Nephron progenitor cell (in vitro differentiated cells): ENCODE data around the gene CXorf38.

Experiments used
- DNase-seq: peaks from one replicate; pipeline ENCODE4 v3.0.0; 2021
- H3K27ac Mint-ChIP-seq: 2 replicates; pipeline ENCODE4 v1.8.0; 2021; ENCODE audit warnings: mild to moderate bottlenecking, moderate library complexity, mixed read lengths
- H3K27me3 Mint-ChIP-seq: 2 replicates; pipeline ENCODE4 v1.8.0; 2021; ENCODE audit warnings: mild to moderate bottlenecking, low read depth, mixed read lengths; ENCODE audit not compliant: poor library complexity
- H3K36me3 Mint-ChIP-seq: 2 replicates; pipeline ENCODE4 v1.8.0; 2021; ENCODE audit warnings: low read depth, mixed read lengths
- H3K4me1 Mint-ChIP-seq: 2 replicates; pipeline ENCODE4 v1.8.0; 2021; ENCODE audit warnings: mixed read lengths
- H3K4me3 Mint-ChIP-seq: 2 replicates; pipeline ENCODE4 v1.8.0; 2021; ENCODE audit warnings: mild to moderate bottlenecking, moderate library complexity, mixed read lengths
- H3K9me3 Mint-ChIP-seq: 2 replicates; pipeline ENCODE4 v1.8.0; 2021; ENCODE audit warnings: mild to moderate bottlenecking, moderate library complexity, mixed read lengths
- TF ChIP-seq, protein P1 (sequence below): fragments of 200-600 bp; sonication (generic); IDR thresholded peaks from 2 replicates; pipeline ENCODE4 v1.5.0; 2021; ENCODE audit warnings: antibody characterized with exemption

Gene CXorf38

DNA sequence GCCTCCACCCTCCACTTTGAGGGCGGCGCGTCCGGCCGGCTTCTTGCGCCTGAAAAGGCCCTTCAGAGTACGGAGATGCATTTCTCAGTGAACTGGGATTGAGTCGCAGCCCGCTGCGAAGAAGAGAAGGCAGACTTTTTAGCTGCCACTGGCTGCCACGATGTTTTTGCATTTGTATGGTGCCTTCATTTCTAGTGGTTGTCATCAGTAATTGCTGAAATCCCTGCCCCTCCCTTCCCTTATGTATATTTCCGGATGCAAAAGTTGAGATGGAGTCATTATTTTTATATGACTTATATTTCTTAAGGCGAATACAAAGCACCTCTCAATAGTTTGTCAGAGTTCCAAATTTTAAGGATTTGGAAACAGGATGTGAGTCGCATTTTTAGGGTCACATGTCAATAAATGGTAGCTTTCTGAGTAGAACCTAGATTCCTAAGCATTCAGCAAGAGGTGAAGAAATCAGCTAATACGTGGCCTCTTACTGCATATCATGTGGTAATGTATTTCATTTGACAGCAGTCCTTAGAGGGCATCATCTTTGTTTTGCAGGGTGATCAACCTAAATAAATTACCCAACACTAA lies 65.9 kb downstream of the CXorf38 start:
- Mint-ChIP-seq H3K27me3 (peaks cover 10% of the 10 kb centered on the region), H3K9me3 (peaks cover 29% of the 10 kb centered on the region), H3K4me3 (peak overlapping the region; percentile 77), H3K36me3 (no peaks in the 10 kb centered on the region), H3K27ac (no peak overlapping the region), H3K4me1 (peaks cover 10% of the 10 kb centered on the region)
- TF ChIP-seq, protein P1, sequence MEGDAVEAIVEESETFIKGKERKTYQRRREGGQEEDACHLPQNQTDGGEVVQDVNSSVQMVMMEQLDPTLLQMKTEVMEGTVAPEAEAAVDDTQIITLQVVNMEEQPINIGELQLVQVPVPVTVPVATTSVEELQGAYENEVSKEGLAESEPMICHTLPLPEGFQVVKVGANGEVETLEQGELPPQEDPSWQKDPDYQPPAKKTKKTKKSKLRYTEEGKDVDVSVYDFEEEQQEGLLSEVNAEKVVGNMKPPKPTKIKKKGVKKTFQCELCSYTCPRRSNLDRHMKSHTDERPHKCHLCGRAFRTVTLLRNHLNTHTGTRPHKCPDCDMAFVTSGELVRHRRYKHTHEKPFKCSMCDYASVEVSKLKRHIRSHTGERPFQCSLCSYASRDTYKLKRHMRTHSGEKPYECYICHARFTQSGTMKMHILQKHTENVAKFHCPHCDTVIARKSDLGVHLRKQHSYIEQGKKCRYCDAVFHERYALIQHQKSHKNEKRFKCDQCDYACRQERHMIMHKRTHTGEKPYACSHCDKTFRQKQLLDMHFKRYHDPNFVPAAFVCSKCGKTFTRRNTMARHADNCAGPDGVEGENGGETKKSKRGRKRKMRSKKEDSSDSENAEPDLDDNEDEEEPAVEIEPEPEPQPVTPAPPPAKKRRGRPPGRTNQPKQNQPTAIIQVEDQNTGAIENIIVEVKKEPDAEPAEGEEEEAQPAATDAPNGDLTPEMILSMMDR = no peak
- DNase-seq = no peak

DNA sequence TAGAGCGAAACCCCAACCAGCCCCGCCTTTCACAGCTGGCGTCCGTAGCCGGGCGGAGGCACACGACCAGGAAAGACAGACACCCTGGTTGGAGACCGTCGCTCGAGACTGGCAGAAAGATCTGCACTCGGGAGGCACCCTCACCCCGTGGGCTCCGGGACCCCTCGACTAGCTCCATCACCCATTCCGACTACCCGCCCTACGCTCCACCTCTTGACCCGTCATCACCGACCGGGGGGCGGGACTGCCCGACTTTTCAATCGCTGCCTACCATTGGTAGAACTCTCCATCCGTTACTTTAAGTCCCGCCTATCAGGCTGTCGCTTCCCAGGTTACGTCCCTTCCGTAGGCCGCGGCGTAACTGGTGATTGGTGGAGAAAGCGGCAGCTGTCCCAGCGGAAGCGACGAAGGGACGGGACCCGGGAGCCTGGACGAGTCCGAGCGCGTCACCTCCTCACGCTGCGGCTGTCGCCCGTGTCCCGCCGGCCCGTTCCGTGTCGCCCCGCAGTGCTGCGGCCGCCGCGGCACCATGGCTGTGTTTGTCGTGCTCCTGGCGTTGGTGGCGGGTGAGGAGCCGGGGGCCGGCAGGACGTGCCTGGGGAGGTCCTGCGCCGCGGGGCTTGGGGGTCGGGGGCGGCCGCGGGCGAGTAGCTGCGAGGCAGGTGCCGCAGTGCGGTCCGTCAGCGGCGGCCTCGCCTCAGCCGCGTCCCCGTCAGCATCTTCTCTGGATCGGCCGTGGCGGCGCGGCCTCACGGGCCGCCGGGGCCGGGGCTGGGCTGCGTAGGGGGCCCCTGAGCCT lies 66.6 kb downstream of the CXorf38 start, which contains the start of gene ATP6AP2:
Gene ATP6AP2 (plus strand): TSS at position 434 of the 799 bp plus-strand sequence. CDS start 96 bp downstream, at position 530.
- peak; percentile 83 for DNase-seq
- TF ChIP-seq, protein P1 = no peak
- H3K9me3 Mint-ChIP-seq = peaks cover 23% of the 10 kb centered on the region

DNA sequence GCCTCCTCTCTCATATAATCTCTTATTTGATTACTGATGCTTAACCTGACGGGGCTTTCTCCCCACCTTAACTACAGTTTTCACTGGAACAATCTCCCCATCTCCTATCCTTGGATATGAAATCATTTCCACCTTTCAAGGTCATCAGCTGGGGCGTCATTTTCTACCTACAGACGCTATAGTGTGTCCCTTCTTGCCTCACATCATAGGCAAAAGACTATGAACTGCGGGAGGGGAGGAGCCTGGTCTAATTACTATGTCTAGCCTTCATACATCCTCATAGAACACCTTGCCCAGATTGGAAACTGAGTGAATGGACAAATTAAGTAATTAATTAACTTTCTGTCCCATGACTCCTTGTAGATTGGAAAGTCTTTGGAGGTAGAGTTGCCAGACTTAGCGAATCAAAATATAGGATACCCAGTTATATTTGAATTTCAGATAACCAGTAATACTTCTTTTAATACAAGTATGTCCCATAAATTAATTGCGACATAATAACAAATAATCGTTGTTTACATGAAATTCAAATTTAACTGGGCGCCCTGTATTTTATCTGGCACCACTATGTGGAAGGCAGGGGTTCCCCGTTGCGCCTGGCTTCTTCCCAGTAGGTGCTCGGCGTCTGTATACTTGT lies 67.3 kb downstream of the CXorf38 start:
- peaks cover 10% of the 10 kb centered on the region for H3K27me3 Mint-ChIP-seq
- no peaks in the 10 kb centered on the region for H3K36me3 Mint-ChIP-seq
- H3K27ac Mint-ChIP-seq = no peak overlapping the region
- no peak for DNase-seq
- peaks cover 19% of the 10 kb centered on the region for H3K9me3 Mint-ChIP-seq
- TF ChIP-seq, protein P1 = no peak
- peaks cover 10% of the 10 kb centered on the region for H3K4me1 Mint-ChIP-seq
- H3K4me3 Mint-ChIP-seq = peak overlapping the region; percentile 88

More for the DNA sequence above, 66.6 kb downstream of the CXorf38 start, which contains the start of gene ATP6AP2:
- H3K27ac Mint-ChIP-seq = peak within 1 kb of the TSS; percentile 45
- H3K4me1 Mint-ChIP-seq = peaks cover 10% of the 10 kb centered on the region
- peak within 1 kb of the TSS; percentile 88 for H3K4me3 Mint-ChIP-seq
- H3K36me3 Mint-ChIP-seq = no peaks in the 10 kb centered on the region
- H3K27me3 Mint-ChIP-seq = peaks cover 10% of the 10 kb centered on the region

DNA sequence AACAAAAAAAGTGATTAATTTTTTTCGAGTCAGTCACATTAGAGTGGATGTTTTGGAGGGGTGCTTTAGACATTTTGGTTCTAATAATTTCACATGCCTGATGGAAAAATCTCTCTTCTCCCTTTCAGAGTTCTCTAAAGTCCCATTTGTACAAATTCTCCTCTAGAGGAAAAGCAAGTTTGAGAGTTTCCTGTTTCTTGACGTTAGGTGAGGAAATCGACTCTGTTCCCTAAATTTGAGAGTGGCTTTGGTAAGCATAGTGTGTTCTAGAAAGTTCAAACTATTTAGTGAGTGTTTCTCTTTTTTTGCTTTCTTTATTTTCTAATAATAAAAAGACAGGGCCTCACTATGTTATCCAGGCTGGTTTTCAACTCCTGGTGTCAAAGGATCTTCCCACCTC lies 68.2 kb downstream of the CXorf38 start:
- DNase-seq = no peak
- no peak overlapping the region for H3K4me3 Mint-ChIP-seq
- H3K27ac Mint-ChIP-seq = no peak overlapping the region
- peaks cover 14% of the 10 kb centered on the region for H3K27me3 Mint-ChIP-seq
- no peaks in the 10 kb centered on the region for H3K36me3 Mint-ChIP-seq
- peaks cover 10% of the 10 kb centered on the region for H3K4me1 Mint-ChIP-seq
- H3K9me3 Mint-ChIP-seq = peaks cover 24% of the 10 kb centered on the region
- TF ChIP-seq, protein P1 = no peak

- Mint-ChIP-seq H3K9me3 (peaks cover 21% of the 10 kb centered on the region), H3K27me3 (peaks cover 18% of the 10 kb centered on the region), H3K36me3 (no peaks in the 10 kb centered on the region), H3K4me3 (no peak overlapping the region), H3K27ac (no peak overlapping the region), H3K4me1 (peaks cover 10% of the 10 kb centered on the region)
- DNase-seq = no peak
- TF ChIP-seq, protein P1 = no peak
These were observed 69.2 kb downstream of the CXorf38 start for GRCh38 chrX:40578039-40578695.
